ENCODE results near the gene KCNH1. TPM values are rescaled to one million over a fixed set of nuclear protein-coding genes. Genes with fewer than 3 reads are reported as not detected.

The KCNH1 gene
- total and polyA plus RNA-seq, 2 experiments from 2014 or later: 0.28 TPM; not detected in 1

DNA sequence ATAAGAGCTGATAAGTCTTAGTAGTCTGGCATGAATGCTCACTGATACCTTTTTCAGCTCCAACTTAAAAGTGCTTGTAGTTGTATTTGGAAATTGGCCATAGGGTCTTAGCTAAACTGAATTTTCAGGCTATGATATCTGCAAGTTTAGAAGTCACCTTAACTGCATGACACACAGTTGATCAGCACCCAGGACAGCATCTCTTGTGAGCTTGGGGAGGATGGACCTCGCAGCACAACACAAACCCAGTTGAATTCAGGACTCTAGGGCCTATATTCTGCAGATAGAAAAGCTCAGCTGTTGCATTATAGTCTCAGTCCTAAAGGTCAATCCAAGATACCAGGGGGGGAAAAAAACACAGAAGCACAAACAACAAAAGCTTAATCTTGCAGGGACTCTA, 394.3 kb downstream of the KCNH1 start:
- H3K79me2 ChIP-seq (replicated peaks; ENCODE audit: insufficient read depth): no peaks in the 10 kb centered on the region
- no peaks in the 10 kb centered on the region for H3K27me3 Mint-ChIP-seq (ENCODE audit: insufficient read depth, low read depth, poor library complexity)
- peak; percentile 27 for DNase-seq (ENCODE audit: low spot score)

More for the DNA sequence above, 394.3 kb downstream of the KCNH1 start:
- Histone ChIP-seq H2AFZ (no peak overlapping the region), H3K9me2 (ENCODE audit: insufficient read depth) (no peaks in the 10 kb centered on the region), H4K20me1 (replicated peaks; ENCODE audit: insufficient read depth) (no peaks in the 10 kb centered on the region; the same call in 1 of the 2 replicates), H3K4me2 (no peak overlapping the region), H3K4me1 (ENCODE audit: insufficient read depth) (no peaks in the 10 kb centered on the region), H3F3A (replicated peaks; ENCODE audit: low read depth) (no peaks in the 10 kb centered on the region), H3K27ac (ENCODE audit: low read depth) (no peak overlapping the region), H3K27me3 (ENCODE audit: insufficient read depth) (no peaks in the 10 kb centered on the region), H3K4me3 (no peak overlapping the region), H3K36me3 (ENCODE audit: insufficient read depth) (no peaks in the 10 kb centered on the region)
- H3K4me1 Mint-ChIP-seq: peaks cover 17% of the 10 kb centered on the region
- TF ChIP-seq, protein P1, sequence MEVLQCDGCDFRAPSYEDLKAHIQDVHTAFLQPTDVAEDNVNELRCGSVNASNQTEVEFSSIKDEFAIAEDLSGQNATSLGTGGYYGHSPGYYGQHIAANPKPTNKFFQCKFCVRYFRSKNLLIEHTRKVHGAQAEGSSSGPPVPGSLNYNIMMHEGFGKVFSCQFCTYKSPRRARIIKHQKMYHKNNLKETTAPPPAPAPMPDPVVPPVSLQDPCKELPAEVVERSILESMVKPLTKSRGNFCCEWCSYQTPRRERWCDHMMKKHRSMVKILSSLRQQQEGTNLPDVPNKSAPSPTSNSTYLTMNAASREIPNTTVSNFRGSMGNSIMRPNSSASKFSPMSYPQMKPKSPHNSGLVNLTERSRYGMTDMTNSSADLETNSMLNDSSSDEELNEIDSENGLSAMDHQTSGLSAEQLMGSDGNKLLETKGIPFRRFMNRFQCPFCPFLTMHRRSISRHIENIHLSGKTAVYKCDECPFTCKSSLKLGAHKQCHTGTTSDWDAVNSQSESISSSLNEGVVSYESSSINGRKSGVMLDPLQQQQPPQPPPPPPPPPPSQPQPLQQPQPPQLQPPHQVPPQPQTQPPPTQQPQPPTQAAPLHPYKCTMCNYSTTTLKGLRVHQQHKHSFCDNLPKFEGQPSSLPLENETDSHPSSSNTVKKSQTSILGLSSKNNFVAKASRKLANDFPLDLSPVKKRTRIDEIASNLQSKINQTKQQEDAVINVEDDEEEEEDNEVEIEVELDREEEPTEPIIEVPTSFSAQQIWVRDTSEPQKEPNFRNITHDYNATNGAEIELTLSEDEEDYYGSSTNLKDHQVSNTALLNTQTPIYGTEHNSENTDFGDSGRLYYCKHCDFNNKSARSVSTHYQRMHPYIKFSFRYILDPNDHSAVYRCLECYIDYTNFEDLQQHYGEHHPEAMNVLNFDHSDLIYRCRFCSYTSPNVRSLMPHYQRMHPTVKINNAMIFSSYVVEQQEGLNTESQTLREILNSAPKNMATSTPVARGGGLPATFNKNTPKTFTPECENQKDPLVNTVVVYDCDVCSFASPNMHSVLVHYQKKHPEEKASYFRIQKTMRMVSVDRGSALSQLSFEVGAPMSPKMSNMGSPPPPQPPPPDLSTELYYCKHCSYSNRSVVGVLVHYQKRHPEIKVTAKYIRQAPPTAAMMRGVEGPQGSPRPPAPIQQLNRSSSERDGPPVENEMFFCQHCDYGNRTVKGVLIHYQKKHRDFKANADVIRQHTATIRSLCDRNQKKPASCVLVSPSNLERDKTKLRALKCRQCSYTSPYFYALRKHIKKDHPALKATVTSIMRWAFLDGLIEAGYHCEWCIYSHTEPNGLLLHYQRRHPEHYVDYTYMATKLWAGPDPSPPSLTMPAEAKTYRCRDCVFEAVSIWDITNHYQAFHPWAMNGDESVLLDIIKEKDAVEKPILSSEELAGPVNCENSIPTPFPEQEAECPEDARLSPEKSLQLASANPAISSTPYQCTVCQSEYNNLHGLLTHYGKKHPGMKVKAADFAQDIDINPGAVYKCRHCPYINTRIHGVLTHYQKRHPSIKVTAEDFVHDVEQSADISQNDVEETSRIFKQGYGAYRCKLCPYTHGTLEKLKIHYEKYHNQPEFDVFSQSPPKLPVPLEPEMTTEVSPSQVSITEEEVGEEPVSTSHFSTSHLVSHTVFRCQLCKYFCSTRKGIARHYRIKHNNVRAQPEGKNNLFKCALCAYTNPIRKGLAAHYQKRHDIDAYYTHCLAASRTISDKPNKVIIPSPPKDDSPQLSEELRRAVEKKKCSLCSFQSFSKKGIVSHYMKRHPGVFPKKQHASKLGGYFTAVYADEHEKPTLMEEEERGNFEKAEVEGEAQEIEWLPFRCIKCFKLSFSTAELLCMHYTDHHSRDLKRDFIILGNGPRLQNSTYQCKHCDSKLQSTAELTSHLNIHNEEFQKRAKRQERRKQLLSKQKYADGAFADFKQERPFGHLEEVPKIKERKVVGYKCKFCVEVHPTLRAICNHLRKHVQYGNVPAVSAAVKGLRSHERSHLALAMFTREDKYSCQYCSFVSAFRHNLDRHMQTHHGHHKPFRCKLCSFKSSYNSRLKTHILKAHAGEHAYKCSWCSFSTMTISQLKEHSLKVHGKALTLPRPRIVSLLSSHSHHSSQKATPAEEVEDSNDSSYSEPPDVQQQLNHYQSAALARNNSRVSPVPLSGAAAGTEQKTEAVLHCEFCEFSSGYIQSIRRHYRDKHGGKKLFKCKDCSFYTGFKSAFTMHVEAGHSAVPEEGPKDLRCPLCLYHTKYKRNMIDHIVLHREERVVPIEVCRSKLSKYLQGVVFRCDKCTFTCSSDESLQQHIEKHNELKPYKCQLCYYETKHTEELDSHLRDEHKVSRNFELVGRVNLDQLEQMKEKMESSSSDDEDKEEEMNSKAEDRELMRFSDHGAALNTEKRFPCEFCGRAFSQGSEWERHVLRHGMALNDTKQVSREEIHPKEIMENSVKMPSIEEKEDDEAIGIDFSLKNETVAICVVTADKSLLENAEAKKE (CRISPR knock-in tag; IDR thresholded peaks at IDR 0.05): no peak
- TF ChIP-seq NANOG (IDR thresholded peaks at IDR 0.05; ENCODE audit: borderline replicate concordance) (no peak), EZH2 (IDR thresholded peaks at IDR 0.05; ENCODE audit: low read depth, unreplicated experiment) (no peak)
- TF ChIP-seq, protein P2, sequence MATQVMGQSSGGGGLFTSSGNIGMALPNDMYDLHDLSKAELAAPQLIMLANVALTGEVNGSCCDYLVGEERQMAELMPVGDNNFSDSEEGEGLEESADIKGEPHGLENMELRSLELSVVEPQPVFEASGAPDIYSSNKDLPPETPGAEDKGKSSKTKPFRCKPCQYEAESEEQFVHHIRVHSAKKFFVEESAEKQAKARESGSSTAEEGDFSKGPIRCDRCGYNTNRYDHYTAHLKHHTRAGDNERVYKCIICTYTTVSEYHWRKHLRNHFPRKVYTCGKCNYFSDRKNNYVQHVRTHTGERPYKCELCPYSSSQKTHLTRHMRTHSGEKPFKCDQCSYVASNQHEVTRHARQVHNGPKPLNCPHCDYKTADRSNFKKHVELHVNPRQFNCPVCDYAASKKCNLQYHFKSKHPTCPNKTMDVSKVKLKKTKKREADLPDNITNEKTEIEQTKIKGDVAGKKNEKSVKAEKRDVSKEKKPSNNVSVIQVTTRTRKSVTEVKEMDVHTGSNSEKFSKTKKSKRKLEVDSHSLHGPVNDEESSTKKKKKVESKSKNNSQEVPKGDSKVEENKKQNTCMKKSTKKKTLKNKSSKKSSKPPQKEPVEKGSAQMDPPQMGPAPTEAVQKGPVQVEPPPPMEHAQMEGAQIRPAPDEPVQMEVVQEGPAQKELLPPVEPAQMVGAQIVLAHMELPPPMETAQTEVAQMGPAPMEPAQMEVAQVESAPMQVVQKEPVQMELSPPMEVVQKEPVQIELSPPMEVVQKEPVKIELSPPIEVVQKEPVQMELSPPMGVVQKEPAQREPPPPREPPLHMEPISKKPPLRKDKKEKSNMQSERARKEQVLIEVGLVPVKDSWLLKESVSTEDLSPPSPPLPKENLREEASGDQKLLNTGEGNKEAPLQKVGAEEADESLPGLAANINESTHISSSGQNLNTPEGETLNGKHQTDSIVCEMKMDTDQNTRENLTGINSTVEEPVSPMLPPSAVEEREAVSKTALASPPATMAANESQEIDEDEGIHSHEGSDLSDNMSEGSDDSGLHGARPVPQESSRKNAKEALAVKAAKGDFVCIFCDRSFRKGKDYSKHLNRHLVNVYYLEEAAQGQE (IDR thresholded peaks at IDR 0.05; ENCODE audit: unreplicated experiment): peak; percentile 76
- no peak overlapping the region for H3K4me3 Mint-ChIP-seq
- peak; percentile 72 for ATAC-seq
- H3K36me3 Mint-ChIP-seq (ENCODE audit: low read depth): no peaks in the 10 kb centered on the region
- H3K27ac Mint-ChIP-seq: no peak overlapping the region
- H3K9me3 Mint-ChIP-seq: no peaks in the 10 kb centered on the region

All from GM23338 (cell line).